K562 (cell line): ENCODE data around the gene CEP126. TPM values are rescaled to one million over a fixed set of nuclear protein-coding genes. Genes with fewer than 3 reads are reported as not detected.

Experiments
- ARID2 ChIP-seq: fragments of 450-650 bp; IDR thresholded peaks from 2 replicates; pipeline ENCODE4 v1.6.1; 2017; ENCODE audit warnings: antibody characterized with exemption, mild to moderate bottlenecking
- BACH1 ChIP-seq: fragments of 200-800 bp; sonication (Bioruptor generic); IDR thresholded peaks from 2 replicates; pipeline ENCODE4 v1.6.1; 2016; ENCODE audit warnings: missing genetic modification characterization, missing compliant biosample characterization
- EHMT2 ChIP-seq: fragments of 450-650 bp; IDR thresholded peaks from 2 replicates; pipeline ENCODE4 v1.6.1; 2018; ENCODE audit warnings: antibody characterized with exemption
- KDM4B ChIP-seq, 2 experiments: fragments of 450-650 bp in 1 of 2; sonication (generic) in 1 of 2; IDR thresholded peaks; 2 replicates each; pipeline ENCODE4 v1.6.1; 2016 to 2017; ENCODE audit warnings: borderline replicate concordance in 2 of 2, antibody characterized with exemption in 1 of 2, low read depth in 1 of 2, mild to moderate bottlenecking in 1 of 2
- KLF13 ChIP-seq: fragments of 450-650 bp; IDR thresholded peaks from 2 replicates; pipeline ENCODE4 v1.6.1; 2016; ENCODE audit warnings: missing genetic modification characterization, low read depth, mild to moderate bottlenecking, missing compliant biosample characterization, moderate library complexity, borderline replicate concordance
- MTA1 ChIP-seq: fragments of 450-650 bp; IDR thresholded peaks from 2 replicates; pipeline ENCODE4 v1.6.1; 2017; ENCODE audit warnings: borderline replicate concordance
- PKNOX1 ChIP-seq: fragments of 450-650 bp; IDR thresholded peaks from 2 replicates; pipeline ENCODE4 v1.6.1; 2016
- RBBP5 ChIP-seq: fragments of 200-600 bp; sonication (generic); IDR thresholded peaks from 2 replicates; pipeline ENCODE4 v1.6.1; 2012; ENCODE audit warnings: borderline replicate concordance, mild to moderate bottlenecking, low read length, control low read depth, inconsistent platforms; ENCODE audit not compliant: insufficient read depth, poor library complexity, severe bottlenecking
- SETDB1 ChIP-seq: IDR thresholded peaks from one replicate; pipeline ENCODE4 v1.6.1; 2012; ENCODE audit warnings: low read length, control low read depth, inconsistent platforms
- THRB ChIP-seq: fragments of 450-650 bp; formaldehyde crosslinking; conservative IDR thresholded peaks from 2 replicates; pipeline ENCODE4 v1.4.0; 2022; ENCODE audit warnings: mild to moderate bottlenecking, missing genetic modification characterization
- ZBTB8A ChIP-seq: fragments of 450-650 bp; IDR thresholded peaks from 2 replicates; pipeline ENCODE4 v1.6.1; 2018; ENCODE audit warnings: mild to moderate bottlenecking, moderate library complexity; ENCODE audit not compliant: partially characterized antibody
- polyA plus RNA-seq, 8 experiments: library from polyadenylated mRNA; depleted of rRNA in 4 of 8; stranded (reverse) in 5 of 8; unstranded in 3 of 8; fragments of >200 nt; fragmentation: Nextera tagmentation in 2 of 8; fragmentation: Illumina TruSeq in 1 of 8; extraction: Ambion mirVana in 2 of 8; extraction: Trizol in 1 of 8; gene quantifications; 2 replicates each; pipeline versions ENCODE4 v1.2.1 to v1.2.3, GENCODE V29; 2011 to 2014; ENCODE audit warnings: inconsistent platforms in 1 of 8, missing spikeins in 1 of 8
- total RNA-seq, 7 experiments: library from RNA; depleted of rRNA in 6 of 7; stranded (reverse); fragments of >200 nt in 6 of 7; fragmentation: Illumina TruSeq in 2 of 7; extraction: Trizol in 2 of 7; gene quantifications; 2 replicates each; pipeline versions ENCODE4 v1.2.1 to v1.2.3, GENCODE V29; 2011 to 2021; ENCODE audit warnings: low replicate concordance in 1 of 7

The CEP126 gene
- total and polyA plus RNA-seq, 9 of the 15 experiments (the other 6 are each of a cell fraction or from before 2014, with no cell fraction given) = 0.01 to 0.11 (median 0.07) TPM; not detected in 3

DNA sequence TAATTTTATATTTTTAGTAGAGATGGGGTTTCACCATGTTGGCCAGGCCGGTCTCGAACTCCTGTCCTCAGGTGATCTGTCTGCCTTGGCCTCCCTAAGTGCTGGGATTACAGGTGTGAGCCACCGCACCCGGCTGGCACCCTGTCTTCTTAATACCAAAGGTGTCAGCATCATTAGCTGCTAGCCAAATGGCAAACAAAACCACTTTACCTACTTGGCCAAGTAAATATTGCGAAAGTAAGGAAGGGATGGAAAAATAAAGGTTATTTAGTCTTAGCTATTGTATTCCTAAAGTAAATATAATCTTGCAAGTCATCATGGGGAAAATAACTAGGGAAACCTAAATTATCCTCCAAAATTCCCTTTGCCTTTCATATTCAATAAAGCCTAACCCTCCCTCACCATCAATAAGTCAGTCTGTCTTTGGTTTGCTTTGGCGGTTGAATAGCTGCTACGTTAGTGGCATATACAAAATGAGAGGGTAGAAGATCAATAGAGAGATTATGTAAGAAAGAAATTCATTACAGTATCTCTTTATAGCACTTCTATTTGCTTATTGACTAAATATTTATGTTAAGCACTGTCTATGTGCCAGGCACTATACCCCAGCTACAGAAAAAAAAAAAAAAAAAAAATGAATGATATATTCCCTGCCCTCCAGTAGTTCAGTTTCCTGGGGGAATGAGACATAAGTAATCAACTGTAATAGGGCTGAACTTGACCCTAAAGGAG is 92.2 kb downstream of the CEP126 start (continued):
- TF ChIP-seq THRB (CRISPR knock-in tag) = no peak
- no peak for TF ChIP-seq ZBTB8A
- TF ChIP-seq EHMT2 = no peak
- no peak for TF ChIP-seq ARID2
- no peak for TF ChIP-seq BACH1
- no peak for TF ChIP-seq MTA1
- TF ChIP-seq KLF13 (tag) = no peak
- TF ChIP-seq SETDB1 = no peak
- TF ChIP-seq RBBP5 = no peak
- no peak for TF ChIP-seq PKNOX1
- no peak for TF ChIP-seq KDM4B (IDR thresholded peaks at IDR 0.05; ENCODE audit: borderline replicate concordance in 2 of 2, low read depth in 1 of 2)
- TF ChIP-seq, all 486 proteins: peak for 0
